ENCODE data around the gene ABCA4. TPM values are rescaled to one million over a fixed set of nuclear protein-coding genes. Genes with fewer than 3 reads are reported as not detected.

The ABCA4 gene
- total RNA-seq, 1 experiment from 2014 or later, result 0.22 TPM

DNA sequence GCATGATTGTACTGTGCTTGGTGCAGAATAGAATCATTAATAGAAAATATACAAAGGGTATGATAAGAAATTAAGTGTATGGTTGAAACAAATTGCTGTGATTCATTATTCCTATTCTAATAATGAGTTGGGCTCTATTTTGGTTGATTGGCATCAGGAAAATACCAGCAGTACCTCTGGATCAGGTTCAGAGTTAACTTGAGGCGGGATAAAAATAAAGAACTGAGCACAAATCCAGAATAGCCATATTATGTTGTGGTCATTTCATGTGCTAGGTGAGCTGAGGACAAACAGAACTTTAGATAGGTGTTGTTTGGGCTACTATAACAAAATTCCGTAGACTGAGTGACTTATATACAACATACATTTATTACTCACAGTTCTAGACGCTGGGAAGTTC, 151.1 kb downstream of the ABCA4 start:
- POLR2A ChIA-PET, result no interaction called here
- Histone ChIP-seq H3K4me1 (ENCODE audit: control insufficient read depth in 1 of 2, insufficient read depth in 2 of 2, low read length in 2 of 2) (no peaks in the 10 kb centered on the region), H3K4me2 (ENCODE audit: low read length) (no peak overlapping the region), H3K79me2 (ENCODE audit: insufficient read depth, low read length) (no peaks in the 10 kb centered on the region), H2AFZ (ENCODE audit: low read depth, low read length, poor library complexity, severe bottlenecking) (no peak overlapping the region), H3K9ac (ENCODE audit: low read length) (no peak overlapping the region), H3K9me3 (ENCODE audit: control insufficient read depth in 1 of 2, insufficient read depth in 1 of 2, low read depth in 1 of 2, low read length in 2 of 2) (no peaks in the 10 kb centered on the region), H4K20me1 (ENCODE audit: insufficient read depth) (no peaks in the 10 kb centered on the region), H3K4me3 (replicated peaks in 1 of 2; ENCODE audit: low read depth in 1 of 2, low read length in 2 of 2) (no peak overlapping the region), H3K36me3 (ENCODE audit: control insufficient read depth in 1 of 2, insufficient read depth in 2 of 2, low read length in 2 of 2) (no peaks in the 10 kb centered on the region), H3K9me2 (ENCODE audit: insufficient read depth) (no peaks in the 10 kb centered on the region), H3K27me3 (ENCODE audit: insufficient read depth, low read length) (no peaks in the 10 kb centered on the region), H3K27ac (ENCODE audit: low read depth, low read length) (no peak overlapping the region)
- DNase-seq (ENCODE audit: low read depth, low spot score), result no peak
- ATAC-seq, result no peak
- BruUV-seq (replicated peaks), result no TSS peak
- CTCF ChIA-PET, result no interaction called here
- intact Hi-C loops (cut with micrococcal nuclease), result no loop called here
- TF ChIP-seq MAX (IDR thresholded peaks at IDR 0.05), result no peak
- no peak for TF ChIP-seq CTCF (IDR thresholded peaks at IDR 0.05 in 2 of 3, conservative IDR thresholded peaks at IDR 0.05 in 1 of 3; ENCODE audit: borderline replicate concordance in 1 of 3, insufficient read depth in 1 of 3, low read depth in 2 of 3, low read length in 2 of 3)
- no peak for TF ChIP-seq POLR2AphosphoS5 (IDR thresholded peaks at IDR 0.05; ENCODE audit: low read depth, low read length)
- no peak for TF ChIP-seq ELF1 (IDR thresholded peaks at IDR 0.05; ENCODE audit: borderline replicate concordance, low read depth)
- no peak for TF ChIP-seq EZH2phosphoT487 (IDR thresholded peaks at IDR 0.05; ENCODE audit: borderline replicate concordance)
- TF ChIP-seq, protein P1, sequence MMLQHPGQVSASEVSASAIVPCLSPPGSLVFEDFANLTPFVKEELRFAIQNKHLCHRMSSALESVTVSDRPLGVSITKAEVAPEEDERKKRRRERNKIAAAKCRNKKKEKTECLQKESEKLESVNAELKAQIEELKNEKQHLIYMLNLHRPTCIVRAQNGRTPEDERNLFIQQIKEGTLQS (IDR thresholded peaks at IDR 0.05), result no peak
- TF ChIP-seq ZBTB33 (IDR thresholded peaks at IDR 0.05; ENCODE audit: extremely low read depth, insufficient replicate concordance, low read length), result no peak
- no peak for TF ChIP-seq YY1 (IDR thresholded peaks at IDR 0.05; ENCODE audit: extremely low read depth, insufficient replicate concordance, low read depth, low read length)
- TF ChIP-seq ZNF274 (IDR thresholded peaks at IDR 0.05; ENCODE audit: low read depth, low read length), result no peak
- TF ChIP-seq EZH2 (IDR thresholded peaks at IDR 0.05), result no peak
- no peak for TF ChIP-seq CEBPB (IDR thresholded peaks at IDR 0.05; ENCODE audit: low read depth)
- TF ChIP-seq TCF7L2 (IDR thresholded peaks at IDR 0.05; ENCODE audit: borderline replicate concordance, extremely low read depth, insufficient read depth, insufficient read length), result no peak
- no peak for TF ChIP-seq SRF (IDR thresholded peaks at IDR 0.05; ENCODE audit: low read depth)
- no peak for TF ChIP-seq CBX3 (IDR thresholded peaks at IDR 0.05; ENCODE audit: low read depth)
- no peak for TF ChIP-seq SP1 (IDR thresholded peaks at IDR 0.05; ENCODE audit: low read depth)
- TF ChIP-seq ZFX (IDR thresholded peaks at IDR 0.05), result no peak
- TF ChIP-seq FOSL1 (IDR thresholded peaks at IDR 0.05; ENCODE audit: low read depth), result no peak
- TF ChIP-seq SIN3A (IDR thresholded peaks at IDR 0.05; ENCODE audit: low read depth), result no peak
- RAD21 ChIA-PET (ENCODE audit: low non-redundant PET in 1 of 2, low total read pairs in 2 of 2, uncharacterized antibody in 2 of 2, unreplicated experiment in 2 of 2), result no interaction called here
